ENCODE measurements around the gene ARHGAP1. TPM values are rescaled to one million over a fixed set of nuclear protein-coding genes. Genes with fewer than 3 reads are reported as not detected.
A peak's percentile ranks its signal among the peaks of the same experiment; 100 is the strongest.

The ARHGAP1 gene
- total RNA-seq, 3 donors from 2014 or later: 26.5 to 55.7 (median 33.8) TPM

DNA sequence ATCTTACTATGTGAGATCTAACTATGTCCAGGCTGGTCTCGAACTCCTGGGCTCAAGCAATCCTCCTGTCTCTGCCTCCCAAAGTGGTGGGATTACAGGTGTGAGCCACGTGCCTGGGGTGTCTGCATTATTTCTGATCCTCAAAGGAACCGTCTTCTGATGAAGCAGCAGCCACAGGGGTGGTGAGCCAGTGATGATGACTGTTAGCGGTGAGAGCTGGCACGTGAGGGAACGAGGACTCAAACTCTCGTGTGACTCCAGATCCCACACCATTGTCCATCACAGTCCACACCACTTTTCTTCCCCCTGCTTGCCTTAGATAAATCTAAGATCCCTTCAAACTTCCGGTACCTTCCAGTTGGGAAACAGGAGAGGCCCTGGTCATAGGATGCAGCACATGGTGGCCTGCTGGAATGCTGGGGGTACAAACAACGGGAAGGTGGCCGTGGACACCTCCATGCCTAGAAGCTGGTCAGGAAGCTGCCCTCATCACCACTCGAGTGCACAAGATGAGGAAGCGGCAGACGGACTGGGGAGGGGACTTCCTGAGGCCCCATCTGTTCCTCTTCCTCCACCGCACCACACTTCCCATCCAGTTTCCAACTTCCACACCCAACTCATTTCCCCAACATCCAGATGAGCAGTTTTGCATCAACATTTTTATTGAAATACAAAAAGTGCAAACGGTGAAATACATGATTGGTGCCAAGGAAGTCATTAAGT lies 23.8 kb downstream of the ARHGAP1 start:
- Histone ChIP-seq H3K36me3 (peaks cover 15% of the 10 kb centered on the region), H3K27me3 (no peaks in the 10 kb centered on the region), H3K4me3 (no peak overlapping the region), H3K27ac (peak overlapping the region; percentile 90 to 97), H3K4me1 (peaks cover 12 to 13% of the 10 kb centered on the region in 2 donors), H3K9me3 (no peaks in the 10 kb centered on the region)
- DNase-seq (ENCODE audit: low spot score in 2 of 2): no peak
- intact Hi-C loops (cut with DNase I; ENCODE audit: low total_unique reads): no loop called here
- TF ChIP-seq POLR2AphosphoS5 (IDR thresholded peaks at IDR 0.05) (no peak), POLR2A (IDR thresholded peaks at IDR 0.05) (no peak)
- TF ChIP-seq, protein P1, sequence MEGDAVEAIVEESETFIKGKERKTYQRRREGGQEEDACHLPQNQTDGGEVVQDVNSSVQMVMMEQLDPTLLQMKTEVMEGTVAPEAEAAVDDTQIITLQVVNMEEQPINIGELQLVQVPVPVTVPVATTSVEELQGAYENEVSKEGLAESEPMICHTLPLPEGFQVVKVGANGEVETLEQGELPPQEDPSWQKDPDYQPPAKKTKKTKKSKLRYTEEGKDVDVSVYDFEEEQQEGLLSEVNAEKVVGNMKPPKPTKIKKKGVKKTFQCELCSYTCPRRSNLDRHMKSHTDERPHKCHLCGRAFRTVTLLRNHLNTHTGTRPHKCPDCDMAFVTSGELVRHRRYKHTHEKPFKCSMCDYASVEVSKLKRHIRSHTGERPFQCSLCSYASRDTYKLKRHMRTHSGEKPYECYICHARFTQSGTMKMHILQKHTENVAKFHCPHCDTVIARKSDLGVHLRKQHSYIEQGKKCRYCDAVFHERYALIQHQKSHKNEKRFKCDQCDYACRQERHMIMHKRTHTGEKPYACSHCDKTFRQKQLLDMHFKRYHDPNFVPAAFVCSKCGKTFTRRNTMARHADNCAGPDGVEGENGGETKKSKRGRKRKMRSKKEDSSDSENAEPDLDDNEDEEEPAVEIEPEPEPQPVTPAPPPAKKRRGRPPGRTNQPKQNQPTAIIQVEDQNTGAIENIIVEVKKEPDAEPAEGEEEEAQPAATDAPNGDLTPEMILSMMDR (IDR thresholded peaks at IDR 0.05): no peak

DNA sequence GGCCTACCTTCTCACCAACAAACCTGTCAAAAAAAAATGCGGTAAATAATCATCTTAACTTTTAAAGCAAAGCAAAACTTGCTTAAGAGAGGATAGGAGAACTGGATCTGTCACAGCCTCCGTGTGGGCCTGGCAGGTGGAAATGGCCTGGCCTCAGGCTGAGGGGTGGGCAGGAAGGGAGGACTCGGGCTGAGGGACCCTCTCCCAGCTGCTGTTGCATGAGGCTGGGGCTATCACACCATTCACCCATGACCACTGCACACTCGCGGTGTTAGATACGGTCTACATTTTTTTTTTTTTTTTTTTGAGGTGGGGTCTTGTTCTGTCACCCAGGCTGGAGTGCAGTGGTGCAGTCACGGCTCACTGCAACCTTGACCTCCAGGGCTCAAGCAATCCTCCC lies 24.5 kb downstream of the ARHGAP1 start:
- Histone ChIP-seq H3K27me3 (no peaks in the 10 kb centered on the region), H3K9me3 (no peaks in the 10 kb centered on the region), H3K27ac (peak overlapping the region; percentile 90 to 97), H3K4me3 (no peak overlapping the region), H3K4me1 (peaks cover 12 to 13% of the 10 kb centered on the region in 2 donors), H3K36me3 (peaks cover 15% of the 10 kb centered on the region)
- intact Hi-C loops (cut with DNase I; ENCODE audit: low total_unique reads): no loop called here
- TF ChIP-seq POLR2AphosphoS5 (IDR thresholded peaks at IDR 0.05) (no peak), POLR2A (IDR thresholded peaks at IDR 0.05) (no peak)
- TF ChIP-seq, protein P1 (IDR thresholded peaks at IDR 0.05): no peak
- DNase-seq (ENCODE audit: low spot score in 2 of 2): no peak

DNA sequence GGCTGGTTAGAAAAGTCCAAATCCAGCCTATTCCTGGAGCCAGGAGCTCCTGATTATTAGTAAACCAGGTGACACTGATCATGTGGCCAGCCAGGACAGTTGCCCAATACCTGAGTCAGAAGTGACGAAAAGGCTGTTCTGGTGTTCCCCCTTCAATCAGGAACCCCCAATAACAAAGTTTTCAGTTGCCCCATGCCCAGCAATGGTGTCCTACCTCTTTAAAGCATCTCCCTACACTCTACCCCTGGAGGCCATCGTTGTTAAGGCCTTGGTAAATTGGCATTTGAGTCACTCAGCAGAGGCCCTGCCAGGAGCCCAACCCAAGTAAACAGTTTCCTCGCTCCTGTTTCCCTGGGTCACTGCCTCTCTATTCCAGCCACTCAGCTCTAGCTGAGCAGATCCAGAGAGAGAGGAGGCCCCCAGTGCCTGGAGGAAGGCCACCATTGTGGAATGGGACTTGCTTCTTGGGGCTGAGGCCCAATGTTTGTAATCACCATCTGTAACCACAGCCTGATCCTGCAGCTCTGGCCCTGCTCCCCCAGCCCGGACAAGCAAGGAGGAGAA lies 25.0 kb downstream of the ARHGAP1 start:
- no peak overlapping the region for H3K4me3 ChIP-seq
- no peaks in the 10 kb centered on the region for H3K27me3 ChIP-seq
- H3K27ac ChIP-seq: peak overlapping the region; percentile 90 to 97
- peaks cover 12% of the 10 kb centered on the region for H3K36me3 ChIP-seq
- peak; percentile 46 to 70 for DNase-seq (ENCODE audit: low spot score in 2 of 2)
- H3K9me3 ChIP-seq: no peaks in the 10 kb centered on the region
- peaks cover 12 to 13% of the 10 kb centered on the region in 2 donors for H3K4me1 ChIP-seq
- TF ChIP-seq POLR2A (IDR thresholded peaks at IDR 0.05): no peak
- TF ChIP-seq POLR2AphosphoS5 (IDR thresholded peaks at IDR 0.05): peak in 2 of 3 donors; percentile 33 to 78
- TF ChIP-seq, protein P1 (IDR thresholded peaks at IDR 0.05): peak in 2 of 3 donors; percentile 18 to 21
- intact Hi-C loops (cut with DNase I; ENCODE audit: low total_unique reads): no loop called here

DNA sequence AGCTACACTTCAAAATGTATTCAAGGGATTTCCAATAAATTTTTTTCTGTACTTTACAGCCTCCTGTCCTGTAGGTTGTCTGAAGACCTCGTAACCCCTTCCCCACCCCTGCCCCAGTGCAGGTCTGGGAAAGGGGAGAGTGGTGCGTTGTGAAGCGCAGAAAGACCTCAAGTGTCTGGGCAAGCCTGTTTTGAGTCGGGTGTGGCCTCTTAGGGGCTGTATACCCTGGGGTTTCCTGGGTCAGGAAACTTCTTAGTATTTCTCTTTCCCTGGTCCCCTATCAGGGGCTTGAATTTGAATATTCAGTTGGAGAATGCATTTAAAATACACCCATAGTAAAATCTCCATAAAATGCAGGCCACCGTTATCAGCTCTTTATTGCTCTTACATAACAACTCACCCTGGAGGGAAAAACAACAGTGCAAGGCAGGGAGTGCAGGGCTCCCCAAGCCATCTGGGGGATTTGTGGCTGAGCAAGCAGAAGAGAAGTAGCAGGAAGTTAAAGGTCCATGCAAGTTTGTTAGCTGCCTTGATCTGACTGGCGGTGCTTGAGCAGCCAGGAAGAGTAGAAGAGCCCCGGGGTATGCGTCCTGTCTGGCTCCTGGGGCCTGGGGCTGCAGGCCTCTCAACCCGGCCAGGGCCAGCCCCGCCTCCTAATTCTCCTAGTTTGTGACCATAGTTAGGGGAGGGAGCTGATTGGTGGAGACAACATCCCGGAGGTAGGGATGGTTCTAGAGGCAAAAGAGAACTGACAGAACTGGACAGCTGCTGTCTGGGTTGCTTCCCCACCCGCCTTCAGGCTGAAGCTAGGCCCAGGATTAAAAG lies 25.7 kb downstream of the ARHGAP1 start:
- Histone ChIP-seq H3K4me1 (peaks cover 12 to 13% of the 10 kb centered on the region in 2 donors), H3K27ac (peak overlapping the region; percentile 90 to 97), H3K27me3 (no peaks in the 10 kb centered on the region), H3K9me3 (no peaks in the 10 kb centered on the region), H3K4me3 (no peak overlapping the region), H3K36me3 (peaks cover 9% of the 10 kb centered on the region)
- intact Hi-C loops (cut with DNase I; ENCODE audit: low total_unique reads): no loop called here
- DNase-seq (ENCODE audit: low spot score in 2 of 2): no peak
- TF ChIP-seq, protein P1 (IDR thresholded peaks at IDR 0.05): no peak
- no peak for TF ChIP-seq POLR2AphosphoS5 (IDR thresholded peaks at IDR 0.05)
- no peak for TF ChIP-seq POLR2A (IDR thresholded peaks at IDR 0.05)
